ENCODE data around the gene DENND4B. TPM values are rescaled to one million over a fixed set of nuclear protein-coding genes. Genes with fewer than 3 reads are reported as not detected.

Gene DENND4B
- total and polyA plus RNA-seq, 9 of the 15 experiments (the other 6 are each of a cell fraction or from before 2014, with no cell fraction given): 9.5 to 80.5 (median 23.1) TPM

DNA sequence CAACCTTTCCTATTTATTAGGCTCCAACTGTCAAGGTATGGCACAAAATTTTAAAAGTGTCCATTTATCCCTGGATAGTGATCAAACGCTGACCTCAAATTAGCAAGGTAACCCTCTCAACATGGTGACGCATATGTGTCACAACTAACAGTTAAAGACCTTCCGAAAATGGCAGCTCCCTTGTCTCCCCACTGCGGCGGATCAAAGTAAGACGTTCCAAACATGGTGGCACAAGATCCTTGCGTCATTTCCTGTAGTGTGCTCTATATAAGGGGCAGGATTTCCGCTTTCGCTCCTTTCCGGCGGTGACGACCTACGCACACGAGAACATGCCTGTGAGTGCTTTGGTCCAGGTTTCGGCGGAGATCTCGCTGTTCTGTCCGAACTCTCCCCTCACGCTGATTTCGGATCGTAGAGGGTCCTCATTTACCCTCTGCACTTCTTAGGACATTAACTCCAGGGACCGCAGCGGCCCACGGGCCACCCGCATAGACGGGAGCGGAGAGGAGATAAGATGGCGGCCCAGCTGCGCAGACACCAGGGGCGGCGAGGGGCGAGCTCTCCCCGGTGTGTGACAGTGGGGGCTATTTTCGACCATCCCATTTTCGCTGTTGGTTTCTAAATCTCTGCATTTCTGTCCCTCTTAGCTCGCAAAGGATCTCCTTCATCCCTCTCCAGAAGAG, 44.1 kb upstream of the DENND4B start, which contains the start of gene RPS27 (continued):
- TF ChIP-seq SIX5 (IDR thresholded peaks at IDR 0.05; ENCODE audit: borderline replicate concordance in 1 of 2, insufficient read depth in 1 of 2, low read depth in 1 of 2, low read length in 2 of 2) (peak; percentile 74 to 79), TCF7 (IDR thresholded peaks at IDR 0.05; ENCODE audit: borderline replicate concordance) (peak; percentile 100), NRF1 (conservative IDR thresholded peaks at IDR 0.05 in 1 of 2, IDR thresholded peaks at IDR 0.05 in 1 of 2) (peak; percentile 70 to 76), TSC22D4 (tag; IDR thresholded peaks at IDR 0.05) (no peak), ADNP (tag; IDR thresholded peaks at IDR 0.05) (no peak), STAG1 (CRISPR knock-in tag; IDR thresholded peaks at IDR 0.05; ENCODE audit: borderline replicate concordance) (no peak), HNRNPK (IDR thresholded peaks at IDR 0.05; ENCODE audit: low read depth, low read length, poor library complexity, severe bottlenecking) (no peak), HNRNPL (IDR thresholded peaks at IDR 0.05; ENCODE audit: low read depth, low read length) (no peak), PYGO2 (tag; IDR thresholded peaks at IDR 0.05) (0 out of 2 replicates have a peak, but pooled peaks have one; percentile 42), NFIC (IDR thresholded peaks at IDR 0.05) (peak; percentile 83), TGIF2 (CRISPR knock-in tag; IDR thresholded peaks at IDR 0.05) (no peak), RNF2 (IDR thresholded peaks at IDR 0.05) (peak; percentile 71; the same call in 1 of the 2 replicates), LEF1 (IDR thresholded peaks at IDR 0.05) (peak; percentile 77), CHCHD3 (CRISPR knock-in tag; IDR thresholded peaks at IDR 0.05) (0 out of 2 replicates have a peak, but pooled peaks have one; percentile 79), KDM4B (IDR thresholded peaks at IDR 0.05; ENCODE audit: borderline replicate concordance in 2 of 2, low read depth in 1 of 2) (0 out of 4 replicates have a peak, but pooled peaks of 1 of the 2 experiments have one; percentile 75), TEAD4 (IDR thresholded peaks at IDR 0.05; ENCODE audit: low read length) (peak; percentile 71), TEAD4 (CRISPR knock-in tag; IDR thresholded peaks at IDR 0.05; ENCODE audit: borderline replicate concordance) (no peak), PHF21A (IDR thresholded peaks at IDR 0.05; ENCODE audit: borderline replicate concordance, low read depth) (no peak)
- TF ChIP-seq, protein P1, sequence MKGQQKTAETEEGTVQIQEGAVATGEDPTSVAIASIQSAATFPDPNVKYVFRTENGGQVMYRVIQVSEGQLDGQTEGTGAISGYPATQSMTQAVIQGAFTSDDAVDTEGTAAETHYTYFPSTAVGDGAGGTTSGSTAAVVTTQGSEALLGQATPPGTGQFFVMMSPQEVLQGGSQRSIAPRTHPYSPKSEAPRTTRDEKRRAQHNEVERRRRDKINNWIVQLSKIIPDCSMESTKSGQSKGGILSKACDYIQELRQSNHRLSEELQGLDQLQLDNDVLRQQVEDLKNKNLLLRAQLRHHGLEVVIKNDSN (CRISPR knock-in tag; IDR thresholded peaks at IDR 0.05): no peak
- TF ChIP-seq, protein P2, sequence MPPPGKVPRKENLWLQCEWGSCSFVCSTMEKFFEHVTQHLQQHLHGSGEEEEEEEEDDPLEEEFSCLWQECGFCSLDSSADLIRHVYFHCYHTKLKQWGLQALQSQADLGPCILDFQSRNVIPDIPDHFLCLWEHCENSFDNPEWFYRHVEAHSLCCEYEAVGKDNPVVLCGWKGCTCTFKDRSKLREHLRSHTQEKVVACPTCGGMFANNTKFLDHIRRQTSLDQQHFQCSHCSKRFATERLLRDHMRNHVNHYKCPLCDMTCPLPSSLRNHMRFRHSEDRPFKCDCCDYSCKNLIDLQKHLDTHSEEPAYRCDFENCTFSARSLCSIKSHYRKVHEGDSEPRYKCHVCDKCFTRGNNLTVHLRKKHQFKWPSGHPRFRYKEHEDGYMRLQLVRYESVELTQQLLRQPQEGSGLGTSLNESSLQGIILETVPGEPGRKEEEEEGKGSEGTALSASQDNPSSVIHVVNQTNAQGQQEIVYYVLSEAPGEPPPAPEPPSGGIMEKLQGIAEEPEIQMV (tag; conservative IDR thresholded peaks at IDR 0.05; ENCODE audit: low read depth): 0 out of 2 replicates have a peak, but pooled peaks have one; percentile 38
- TF ChIP-seq, protein P3, sequence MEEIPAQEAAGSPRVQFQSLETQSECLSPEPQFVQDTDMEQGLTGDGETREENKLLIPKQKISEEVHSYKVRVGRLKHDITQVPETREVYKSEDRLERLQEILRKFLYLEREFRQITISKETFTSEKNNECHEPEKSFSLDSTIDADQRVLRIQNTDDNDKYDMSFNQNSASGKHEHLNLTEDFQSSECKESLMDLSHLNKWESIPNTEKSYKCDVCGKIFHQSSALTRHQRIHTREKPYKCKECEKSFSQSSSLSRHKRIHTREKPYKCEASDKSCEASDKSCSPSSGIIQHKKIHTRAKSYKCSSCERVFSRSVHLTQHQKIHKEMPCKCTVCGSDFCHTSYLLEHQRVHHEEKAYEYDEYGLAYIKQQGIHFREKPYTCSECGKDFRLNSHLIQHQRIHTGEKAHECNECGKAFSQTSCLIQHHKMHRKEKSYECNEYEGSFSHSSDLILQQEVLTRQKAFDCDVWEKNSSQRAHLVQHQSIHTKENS (CRISPR knock-in tag; IDR thresholded peaks at IDR 0.05): no peak
- TF ChIP-seq, protein P4, sequence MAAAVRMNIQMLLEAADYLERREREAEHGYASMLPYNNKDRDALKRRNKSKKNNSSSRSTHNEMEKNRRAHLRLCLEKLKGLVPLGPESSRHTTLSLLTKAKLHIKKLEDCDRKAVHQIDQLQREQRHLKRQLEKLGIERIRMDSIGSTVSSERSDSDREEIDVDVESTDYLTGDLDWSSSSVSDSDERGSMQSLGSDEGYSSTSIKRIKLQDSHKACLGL (CRISPR knock-in tag; IDR thresholded peaks at IDR 0.05; ENCODE audit: borderline replicate concordance, poor library complexity, severe bottlenecking): peak; percentile 20
- TF ChIP-seq, protein P5, sequence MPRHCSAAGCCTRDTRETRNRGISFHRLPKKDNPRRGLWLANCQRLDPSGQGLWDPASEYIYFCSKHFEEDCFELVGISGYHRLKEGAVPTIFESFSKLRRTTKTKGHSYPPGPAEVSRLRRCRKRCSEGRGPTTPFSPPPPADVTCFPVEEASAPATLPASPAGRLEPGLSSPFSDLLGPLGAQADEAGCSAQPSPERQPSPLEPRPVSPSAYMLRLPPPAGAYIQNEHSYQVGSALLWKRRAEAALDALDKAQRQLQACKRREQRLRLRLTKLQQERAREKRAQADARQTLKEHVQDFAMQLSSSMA (CRISPR knock-in tag; IDR thresholded peaks at IDR 0.05): peak; percentile 99

Measured in K562 (cell line).